Measurements from ENCODE around the gene SIGLEC11. TPM values are rescaled to one million over a fixed set of nuclear protein-coding genes. Genes with fewer than 3 reads are reported as not detected.
A peak's percentile ranks its signal among the peaks of the same experiment; 100 is the strongest.

Gene SIGLEC11
- total RNA-seq, 1 donor from 2014 or later = 0.27 TPM

- H3K27ac Mint-ChIP-seq = peak overlapping the region; percentile 91
- H3K4me3 Mint-ChIP-seq = no peak overlapping the region
- H3K36me3 Mint-ChIP-seq = no peaks in the 10 kb centered on the region
- DNase-seq (ENCODE audit: extremely low spot score, unreplicated experiment) = no peak
- H3K9me3 Mint-ChIP-seq = no peaks in the 10 kb centered on the region
- H3K27me3 Mint-ChIP-seq = no peaks in the 10 kb centered on the region
- peaks cover 36% of the 10 kb centered on the region for H3K4me1 Mint-ChIP-seq (ENCODE audit: unreplicated experiment)
- TF ChIP-seq CTCF (conservative IDR thresholded peaks at IDR 0.05) = no peak
Observed at GRCh38 chr19:49952906-49953305, 8.1 kb downstream of the SIGLEC11 start.

- Mint-ChIP-seq H3K27me3 (no peaks in the 10 kb centered on the region), H3K4me3 (no peak overlapping the region), H3K36me3 (no peaks in the 10 kb centered on the region), H3K9me3 (no peaks in the 10 kb centered on the region), H3K4me1 (ENCODE audit: unreplicated experiment) (peaks cover 36% of the 10 kb centered on the region), H3K27ac (no peak overlapping the region)
- TF ChIP-seq CTCF (conservative IDR thresholded peaks at IDR 0.05) = no peak
- DNase-seq (ENCODE audit: extremely low spot score, unreplicated experiment) = no peak
Observed at GRCh38 chr19:49952479-49952836, 8.5 kb downstream of the SIGLEC11 start.

- Mint-ChIP-seq H3K4me3 (no peak overlapping the region), H3K4me1 (ENCODE audit: unreplicated experiment) (peaks cover 36% of the 10 kb centered on the region), H3K9me3 (no peaks in the 10 kb centered on the region), H3K27ac (no peak overlapping the region), H3K27me3 (no peaks in the 10 kb centered on the region), H3K36me3 (no peaks in the 10 kb centered on the region)
- no peak for DNase-seq (ENCODE audit: extremely low spot score, unreplicated experiment)
- TF ChIP-seq CTCF (conservative IDR thresholded peaks at IDR 0.05) = no peak
Observed at GRCh38 chr19:49951806-49952478, 9.0 kb downstream of the SIGLEC11 start.

- no peaks in the 10 kb centered on the region for H3K36me3 Mint-ChIP-seq
- no peaks in the 10 kb centered on the region for H3K27me3 Mint-ChIP-seq
- no peaks in the 10 kb centered on the region for H3K9me3 Mint-ChIP-seq
- no peak overlapping the region for H3K4me3 Mint-ChIP-seq
- no peak for TF ChIP-seq CTCF (conservative IDR thresholded peaks at IDR 0.05)
- H3K27ac Mint-ChIP-seq = no peak overlapping the region
- peaks cover 27% of the 10 kb centered on the region for H3K4me1 Mint-ChIP-seq (ENCODE audit: unreplicated experiment)
- no peak for DNase-seq (ENCODE audit: extremely low spot score, unreplicated experiment)
Observed at GRCh38 chr19:49950956-49951526, 9.9 kb downstream of the SIGLEC11 start.

- no peaks in the 10 kb centered on the region for H3K36me3 Mint-ChIP-seq
- H3K4me3 Mint-ChIP-seq = no peak overlapping the region
- no peaks in the 10 kb centered on the region for H3K9me3 Mint-ChIP-seq
- no peak overlapping the region for H3K27ac Mint-ChIP-seq
- TF ChIP-seq CTCF (conservative IDR thresholded peaks at IDR 0.05) = no peak
- peaks cover 24% of the 10 kb centered on the region for H3K4me1 Mint-ChIP-seq (ENCODE audit: unreplicated experiment)
- DNase-seq (ENCODE audit: extremely low spot score, unreplicated experiment) = no peak
- H3K27me3 Mint-ChIP-seq = no peaks in the 10 kb centered on the region
Observed at GRCh38 chr19:49950590-49950948, 10.4 kb downstream of the SIGLEC11 start.

Measured in type B pancreatic cell (in vitro differentiated cells).